Measurements from ENCODE around the gene CUL4A. TPM values are rescaled to one million over a fixed set of nuclear protein-coding genes. Genes with fewer than 3 reads are reported as not detected.
"Not testable (repeated sequence)": the region's sequence is repeated elsewhere in the genome, so short reads cannot be mapped to it uniquely, and the experiment has no call there.

Gene CUL4A
- 100 to 1,000 TPM in 2 of 6 experiments, 10 to 100 TPM in 4; 90.5 to 104 (median 97.0) TPM for total RNA-seq (2021; fragmentation: NEBNext Ultra II Directional; extraction: Animal tissue kit (Norgen Biotek cat#: 25700))
- long read RNA-seq, full-length matches to known transcripts: 72 of 120 reads
- long read RNA-seq, partial matches to known transcripts: 38 of 120 reads
- long read RNA-seq, other reads (novel, unspliced or antisense): 10 of 120 reads

DNA sequence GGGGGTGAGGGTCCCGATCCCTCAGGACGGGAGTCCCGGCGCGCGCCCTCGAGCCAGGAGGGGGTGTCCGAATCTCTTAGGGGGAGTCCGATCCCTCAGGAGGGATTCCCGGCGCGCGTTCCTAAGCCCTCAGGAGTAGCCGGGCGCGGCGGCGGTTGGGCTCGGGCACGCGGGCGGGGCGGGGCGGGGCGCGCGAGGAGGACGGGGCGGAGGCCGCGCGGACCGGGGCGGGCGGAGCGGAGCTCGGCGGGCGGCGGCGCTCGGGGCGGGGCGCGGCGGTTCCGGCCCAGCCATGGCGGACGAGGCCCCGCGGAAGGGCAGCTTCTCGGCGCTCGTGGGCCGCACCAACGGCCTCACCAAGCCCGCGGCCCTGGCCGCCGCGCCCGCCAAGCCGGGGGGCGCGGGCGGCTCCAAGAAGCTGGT, at the start of gene CUL4A:
TSS of gene CUL4A (plus strand) at position 278 of the 423 bp plus-strand sequence. CDS start at position 293, 15 bp downstream.
- Mint-ChIP-seq H3K36me3 (ENCODE audit: low read depth) (peaks cover 54% of the 10 kb centered on the region), H3K4me1 (ENCODE audit: low read depth) (peaks cover 55% of the 10 kb centered on the region), H3K9me3 (no peaks in the 10 kb centered on the region), H3K4me3 (peak within 1 kb of the TSS; percentile 94), H3K27ac (peak within 1 kb of the TSS; percentile 87), H3K27me3 (ENCODE audit: insufficient read depth) (no peaks in the 10 kb centered on the region)
- TF ChIP-seq, protein P1, sequence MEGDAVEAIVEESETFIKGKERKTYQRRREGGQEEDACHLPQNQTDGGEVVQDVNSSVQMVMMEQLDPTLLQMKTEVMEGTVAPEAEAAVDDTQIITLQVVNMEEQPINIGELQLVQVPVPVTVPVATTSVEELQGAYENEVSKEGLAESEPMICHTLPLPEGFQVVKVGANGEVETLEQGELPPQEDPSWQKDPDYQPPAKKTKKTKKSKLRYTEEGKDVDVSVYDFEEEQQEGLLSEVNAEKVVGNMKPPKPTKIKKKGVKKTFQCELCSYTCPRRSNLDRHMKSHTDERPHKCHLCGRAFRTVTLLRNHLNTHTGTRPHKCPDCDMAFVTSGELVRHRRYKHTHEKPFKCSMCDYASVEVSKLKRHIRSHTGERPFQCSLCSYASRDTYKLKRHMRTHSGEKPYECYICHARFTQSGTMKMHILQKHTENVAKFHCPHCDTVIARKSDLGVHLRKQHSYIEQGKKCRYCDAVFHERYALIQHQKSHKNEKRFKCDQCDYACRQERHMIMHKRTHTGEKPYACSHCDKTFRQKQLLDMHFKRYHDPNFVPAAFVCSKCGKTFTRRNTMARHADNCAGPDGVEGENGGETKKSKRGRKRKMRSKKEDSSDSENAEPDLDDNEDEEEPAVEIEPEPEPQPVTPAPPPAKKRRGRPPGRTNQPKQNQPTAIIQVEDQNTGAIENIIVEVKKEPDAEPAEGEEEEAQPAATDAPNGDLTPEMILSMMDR (IDR thresholded peaks at IDR 0.05): no peak
- DNase-seq: peak; percentile 52

DNA sequence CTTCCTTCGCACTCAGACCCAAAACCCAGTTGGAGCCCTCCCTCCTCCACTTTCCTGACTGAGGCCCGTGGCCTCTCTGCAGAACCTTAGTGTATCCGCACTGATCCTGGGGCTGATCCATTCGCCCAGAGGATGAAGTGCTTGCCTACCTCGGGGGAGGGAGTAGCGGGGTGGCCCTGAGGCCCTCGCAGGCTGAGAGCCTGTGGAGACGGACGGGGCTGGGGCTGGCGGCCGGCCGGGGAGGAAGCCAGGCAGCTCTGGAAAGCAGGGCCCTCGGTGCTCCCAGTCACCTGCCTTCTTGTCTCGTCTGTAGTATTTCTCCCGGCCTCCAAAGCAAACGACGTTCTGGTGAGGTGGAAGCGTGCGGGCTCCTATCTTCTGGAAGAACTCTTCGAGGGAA, 49.7 kb upstream of the CUL4A start:
- Mint-ChIP-seq H3K27me3 (ENCODE audit: insufficient read depth) (peaks cover 12% of the 10 kb centered on the region), H3K36me3 (ENCODE audit: low read depth) (peaks cover 15% of the 10 kb centered on the region), H3K9me3 (no peaks in the 10 kb centered on the region; the same call in 1 of the 2 replicates), H3K4me3 (no peak overlapping the region), H3K27ac (no peak overlapping the region), H3K4me1 (ENCODE audit: low read depth) (peaks cover 12% of the 10 kb centered on the region)
- no peak for DNase-seq
- TF ChIP-seq, protein P1 (IDR thresholded peaks at IDR 0.05): no peak

DNA sequence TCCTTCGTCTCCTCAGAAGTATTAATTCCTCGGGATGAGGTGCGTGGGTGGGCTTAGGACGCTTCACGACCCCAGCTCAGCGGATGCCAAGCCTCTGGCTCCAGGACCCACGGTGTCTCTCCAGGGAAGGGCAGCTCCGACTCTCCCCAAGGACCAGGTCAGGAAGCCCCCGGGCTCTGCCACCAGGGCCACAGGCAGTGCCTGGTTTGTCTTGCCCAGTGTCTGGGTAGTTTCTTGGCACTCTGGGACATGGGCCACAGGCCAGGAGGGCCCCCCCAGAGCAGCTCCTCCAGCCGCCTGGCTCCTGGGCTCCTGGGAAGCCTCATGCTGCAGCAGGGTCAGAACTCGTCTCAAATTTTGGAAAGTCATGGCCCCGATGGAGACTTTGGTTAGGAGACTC, 48.4 kb upstream of the CUL4A start:
- no peak overlapping the region for H3K4me3 Mint-ChIP-seq
- DNase-seq: no peak
- peaks cover 13% of the 10 kb centered on the region for H3K27me3 Mint-ChIP-seq (ENCODE audit: insufficient read depth)
- peaks cover 16% of the 10 kb centered on the region for H3K36me3 Mint-ChIP-seq (ENCODE audit: low read depth)
- peaks cover 11% of the 10 kb centered on the region for H3K4me1 Mint-ChIP-seq (ENCODE audit: low read depth)
- TF ChIP-seq, protein P1 (IDR thresholded peaks at IDR 0.05): no peak
- H3K9me3 Mint-ChIP-seq: no peaks in the 10 kb centered on the region
- no peak overlapping the region for H3K27ac Mint-ChIP-seq

DNA sequence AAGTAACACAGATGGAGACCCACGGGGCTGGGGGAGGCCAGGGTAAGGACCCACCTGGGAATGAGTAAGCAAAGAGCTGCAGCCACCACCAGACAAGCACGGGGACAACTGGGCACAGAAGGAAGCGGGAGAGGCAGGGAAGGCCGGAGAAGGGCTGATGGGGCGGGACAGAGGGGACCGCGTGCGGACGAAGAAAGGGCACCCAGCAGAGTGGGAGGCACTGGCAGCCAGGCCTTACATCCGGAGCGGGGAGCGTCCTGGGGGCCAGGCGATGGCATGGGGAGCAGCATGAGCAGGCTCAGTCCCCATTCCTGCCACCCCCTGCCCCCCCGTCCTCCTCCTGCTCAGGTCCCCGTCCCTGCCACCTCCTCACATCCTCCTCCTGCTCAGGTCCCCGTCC, 48.0 kb upstream of the CUL4A start:
- DNase-seq: no peak
- Mint-ChIP-seq H3K27me3 (ENCODE audit: insufficient read depth) (peaks cover 13% of the 10 kb centered on the region), H3K9me3 (no peaks in the 10 kb centered on the region), H3K4me3 (no peak overlapping the region), H3K27ac (no peak overlapping the region), H3K4me1 (ENCODE audit: low read depth) (peaks cover 15% of the 10 kb centered on the region), H3K36me3 (ENCODE audit: low read depth) (peaks cover 16% of the 10 kb centered on the region)
- TF ChIP-seq, protein P1 (IDR thresholded peaks at IDR 0.05): no peak

DNA sequence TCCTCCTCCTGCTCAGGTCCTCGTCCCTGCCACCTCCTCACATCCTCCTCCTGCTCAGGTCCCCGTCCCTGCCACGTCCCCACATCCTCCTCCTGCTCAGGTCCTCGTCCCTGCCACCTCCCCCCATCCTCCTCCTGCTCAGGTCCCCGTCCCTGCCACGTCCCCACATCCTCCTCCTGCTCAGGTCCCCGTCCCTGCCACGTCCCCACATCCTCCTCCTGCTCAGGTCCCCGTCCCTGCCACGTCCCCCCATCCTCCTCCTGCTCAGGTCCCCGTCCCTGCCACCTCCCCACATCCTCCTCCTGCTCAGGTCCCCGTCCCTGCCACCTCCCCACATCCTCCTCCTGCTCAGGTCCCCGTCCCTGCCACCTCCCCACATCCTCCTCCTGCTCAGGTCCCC, 47.4 kb upstream of the CUL4A start:
- H3K27me3 Mint-ChIP-seq (ENCODE audit: insufficient read depth): peaks cover 13% of the 10 kb centered on the region
- H3K9me3 Mint-ChIP-seq, DNase-seq, H3K4me3 Mint-ChIP-seq, H3K27ac Mint-ChIP-seq: not testable (repeated sequence)
- peaks cover 17% of the 10 kb centered on the region for H3K4me1 Mint-ChIP-seq (ENCODE audit: low read depth)
- peaks cover 21% of the 10 kb centered on the region for H3K36me3 Mint-ChIP-seq (ENCODE audit: low read depth)

DNA sequence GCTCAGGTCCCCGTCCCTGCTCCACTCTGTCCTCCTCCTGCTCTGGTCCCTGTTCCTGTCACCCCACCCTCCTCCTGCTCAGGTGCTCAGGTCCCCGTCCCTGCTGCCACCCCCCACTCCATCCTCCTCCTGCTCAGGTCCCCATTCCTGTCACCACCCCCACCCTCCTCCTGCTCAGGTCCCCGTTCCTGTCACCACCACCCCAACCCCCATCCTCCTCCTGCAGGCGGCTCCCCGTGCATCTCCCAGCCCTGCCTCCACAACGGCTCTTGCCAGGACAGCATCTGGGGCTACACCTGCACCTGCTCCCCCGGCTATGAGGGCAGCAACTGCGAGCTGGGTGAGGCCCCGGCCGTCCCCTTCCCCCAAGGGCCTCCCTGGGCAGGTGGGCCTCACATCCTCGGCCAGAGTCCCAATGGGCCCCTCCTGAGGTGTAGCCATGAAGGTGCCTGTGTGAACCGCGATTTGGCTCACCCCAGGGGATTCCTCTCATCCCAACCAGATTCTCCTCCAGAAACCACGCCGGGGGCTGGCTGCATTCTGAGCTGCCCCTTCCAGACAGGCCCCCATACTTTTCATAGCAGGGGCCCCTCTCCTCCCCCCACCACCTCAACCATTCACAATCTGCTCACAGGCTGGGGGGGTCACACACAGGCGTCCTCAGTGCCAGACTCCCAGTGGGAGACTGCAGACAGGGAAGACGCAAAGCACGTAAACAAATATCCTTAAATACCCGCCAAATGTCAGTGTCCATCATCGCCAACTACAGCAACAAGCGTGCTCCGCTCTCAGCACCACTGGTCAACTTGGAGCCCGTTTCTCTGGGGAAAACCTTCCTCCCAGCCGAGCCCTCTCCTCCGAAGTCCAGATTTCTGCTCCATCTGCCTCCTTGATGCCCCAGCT, 46.4 kb upstream of the CUL4A start:
- peaks cover 17% of the 10 kb centered on the region for H3K4me1 Mint-ChIP-seq (ENCODE audit: low read depth)
- H3K27me3 Mint-ChIP-seq (ENCODE audit: insufficient read depth): peaks cover 9% of the 10 kb centered on the region
- peaks cover 31% of the 10 kb centered on the region for H3K36me3 Mint-ChIP-seq (ENCODE audit: low read depth)
- TF ChIP-seq, protein P1 (IDR thresholded peaks at IDR 0.05): no peak
- no peak overlapping the region for H3K4me3 Mint-ChIP-seq
- DNase-seq: no peak
- no peaks in the 10 kb centered on the region for H3K9me3 Mint-ChIP-seq
- no peak overlapping the region for H3K27ac Mint-ChIP-seq

Measured in HFFc6 (cell line).